ENCODE measurements around the gene VEPH1. TPM values are rescaled to one million over a fixed set of nuclear protein-coding genes. Genes with fewer than 3 reads are reported as not detected.

VEPH1 gene
- total RNA-seq, 1 experiment from 2014 or later: 35.1 TPM

GRCh38 chr3:157355276-157355675 lies 147.9 kb downstream of the VEPH1 start:
- no TSS peak for BruUV-seq (replicated peaks)
- H3K27me3 Mint-ChIP-seq (ENCODE audit: unreplicated experiment): no peaks in the 10 kb centered on the region
- no peak overlapping the region for H3K4me3 Mint-ChIP-seq (ENCODE audit: low read depth, unreplicated experiment)
- intact Hi-C loops (cut with micrococcal nuclease; ENCODE audit: unreplicated experiment): loop anchor here (10.0 kb wide), 1 partner anchor 110 kb away; no protein-coding TSS in a partner anchor
- H3K36me3 Mint-ChIP-seq (ENCODE audit: insufficient read depth, unreplicated experiment): no peaks in the 10 kb centered on the region
- no peak for TF ChIP-seq CTCF (IDR thresholded peaks at IDR 0.05; ENCODE audit: unreplicated experiment)
- H3K4me1 Mint-ChIP-seq (ENCODE audit: low read depth, unreplicated experiment): peaks cover 13% of the 10 kb centered on the region
- no peaks in the 10 kb centered on the region for H3K9me3 Mint-ChIP-seq (ENCODE audit: low read depth, unreplicated experiment)
- DNase-seq: no peak
- CTCF ChIA-PET: no interaction called here
- H3K27ac Mint-ChIP-seq (ENCODE audit: unreplicated experiment): no peak overlapping the region

- H3K4me1 Mint-ChIP-seq (ENCODE audit: low read depth, unreplicated experiment): peaks cover 8% of the 10 kb centered on the region
- no peaks in the 10 kb centered on the region for H3K27me3 Mint-ChIP-seq (ENCODE audit: unreplicated experiment)
- H3K27ac Mint-ChIP-seq (ENCODE audit: unreplicated experiment): no peak overlapping the region
- no TSS peak for BruUV-seq (replicated peaks)
- intact Hi-C loops (cut with micrococcal nuclease; ENCODE audit: unreplicated experiment): loop anchor here (1.0 to 10.0 kb wide), 4 partner anchors 93 to 150 kb away; no protein-coding TSS in a partner anchor
- no peaks in the 10 kb centered on the region for H3K36me3 Mint-ChIP-seq (ENCODE audit: insufficient read depth, unreplicated experiment)
- no peak overlapping the region for H3K4me3 Mint-ChIP-seq (ENCODE audit: low read depth, unreplicated experiment)
- peak; percentile 70 for DNase-seq
- no peaks in the 10 kb centered on the region for H3K9me3 Mint-ChIP-seq (ENCODE audit: low read depth, unreplicated experiment)
- TF ChIP-seq CTCF (IDR thresholded peaks at IDR 0.05; ENCODE audit: unreplicated experiment): peak; percentile 29
- CTCF ChIA-PET: no interaction called here
Observed at GRCh38 chr3:157354722-157355121, 148.5 kb downstream of the VEPH1 start.

- Mint-ChIP-seq H3K4me3 (ENCODE audit: low read depth, unreplicated experiment) (no peak overlapping the region), H3K27me3 (ENCODE audit: unreplicated experiment) (no peaks in the 10 kb centered on the region), H3K36me3 (ENCODE audit: insufficient read depth, unreplicated experiment) (no peaks in the 10 kb centered on the region), H3K27ac (ENCODE audit: unreplicated experiment) (no peak overlapping the region), H3K4me1 (ENCODE audit: low read depth, unreplicated experiment) (peaks cover 3% of the 10 kb centered on the region), H3K9me3 (ENCODE audit: low read depth, unreplicated experiment) (no peaks in the 10 kb centered on the region)
- intact Hi-C loops (cut with micrococcal nuclease; ENCODE audit: unreplicated experiment): loop anchor here (1.0 to 10.0 kb wide), 4 partner anchors 93 to 150 kb away; no protein-coding TSS in a partner anchor
- CTCF ChIA-PET: no interaction called here
- no peak for DNase-seq
- no peak for TF ChIP-seq CTCF (IDR thresholded peaks at IDR 0.05; ENCODE audit: unreplicated experiment)
- BruUV-seq (replicated peaks): no TSS peak
Observed at GRCh38 chr3:157354254-157354653, 149.0 kb downstream of the VEPH1 start.

- CTCF ChIA-PET: interaction anchor here (2.2 kb wide), 1 partner anchor 149 kb away, joined by 5 read pairs; no protein-coding TSS in a partner anchor
- no peaks in the 10 kb centered on the region for H3K4me1 Mint-ChIP-seq (ENCODE audit: low read depth, unreplicated experiment)
- H3K9me3 Mint-ChIP-seq (ENCODE audit: low read depth, unreplicated experiment): no peaks in the 10 kb centered on the region
- DNase-seq: no peak
- H3K4me3 Mint-ChIP-seq (ENCODE audit: low read depth, unreplicated experiment): no peak overlapping the region
- H3K27me3 Mint-ChIP-seq (ENCODE audit: unreplicated experiment): no peaks in the 10 kb centered on the region
- intact Hi-C loops (cut with micrococcal nuclease; ENCODE audit: unreplicated experiment): loop anchor here (1.0 to 10.0 kb wide), 4 partner anchors 94 to 149 kb away; no protein-coding TSS in a partner anchor
- no peaks in the 10 kb centered on the region for H3K36me3 Mint-ChIP-seq (ENCODE audit: insufficient read depth, unreplicated experiment)
- H3K27ac Mint-ChIP-seq (ENCODE audit: unreplicated experiment): no peak overlapping the region
- no peak for TF ChIP-seq CTCF (IDR thresholded peaks at IDR 0.05; ENCODE audit: unreplicated experiment)
- no TSS peak for BruUV-seq (replicated peaks)
Observed at GRCh38 chr3:157353652-157354051, 149.6 kb downstream of the VEPH1 start.
